OCI-LY7 (cell line): ENCODE measurements around the gene TUBB8.
"Not testable (repeated sequence)": the region's sequence is repeated elsewhere in the genome, so short reads cannot be mapped to it uniquely, and the experiment has no call there.

Experiments used
- CTCF ChIP-seq: fragments of 200-600 bp; sonication (generic); conservative IDR thresholded peaks from 2 replicates; pipeline ENCODE4 v1.5.1; 2014; ENCODE audit warnings: mild to moderate bottlenecking, antibody characterized with exemption, low read length, moderate library complexity, mixed read lengths
- EZH2phosphoT487 ChIP-seq: fragments of 200-600 bp; sonication (generic); IDR thresholded peaks from 2 replicates; pipeline ENCODE4 v1.6.1; 2018; ENCODE audit warnings: low read depth, borderline replicate concordance, mild to moderate bottlenecking, mixed run types, antibody characterized with exemption, low read length, moderate library complexity, mixed read lengths

- TF ChIP-seq CTCF, EZH2phosphoT487: not testable (repeated sequence)
Measured at GRCh38 chr10:13315-13635, 35.8 kb downstream of the TUBB8 start.
